ENCODE data around the gene SLC4A4. TPM values are rescaled to one million over a fixed set of nuclear protein-coding genes. Genes with fewer than 3 reads are reported as not detected.

The SLC4A4 gene
- total RNA-seq: 9.2 and 25.9 TPM in 2 replicates

DNA sequence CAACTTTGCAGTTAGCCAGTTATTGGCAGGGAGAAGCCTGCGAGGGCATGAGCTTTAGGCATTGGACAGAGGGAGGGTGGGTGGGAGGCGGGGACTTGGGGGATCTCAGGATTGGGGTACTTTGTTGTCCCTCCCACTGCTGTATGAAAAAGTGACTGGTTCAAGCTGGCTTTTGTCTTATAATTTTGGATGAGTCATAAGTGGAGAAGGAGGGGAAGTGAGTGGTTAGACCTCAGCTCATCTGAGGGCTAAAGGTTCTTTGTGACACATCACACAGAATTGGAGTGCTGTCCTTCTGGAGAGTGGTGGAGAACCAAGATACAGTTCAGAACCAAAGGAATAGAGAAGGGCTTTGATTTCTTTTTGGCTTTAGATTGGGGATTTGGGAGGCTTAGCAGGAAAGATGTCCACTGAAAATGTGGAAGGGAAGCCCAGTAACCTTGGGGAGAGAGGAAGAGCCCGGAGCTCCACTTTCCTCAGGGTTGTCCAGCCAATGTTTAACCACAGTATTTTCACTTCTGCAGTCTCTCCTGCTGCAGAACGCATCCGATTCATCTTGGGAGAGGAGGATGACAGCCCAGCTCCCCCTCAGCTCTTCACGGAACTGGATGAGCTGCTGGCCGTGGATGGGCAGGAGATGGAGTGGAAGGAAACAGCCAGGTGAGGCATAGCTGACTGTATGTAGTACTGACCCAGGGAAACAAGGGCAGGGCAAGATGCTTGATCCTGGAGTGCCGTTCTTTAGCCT is at the start of gene SLC4A4:
SLC4A4 (plus strand) TSS at position 175 of the 748 bp plus-strand sequence.

Data from smooth muscle cell of bladder (primary cell).